GM18858 (cell line): ENCODE results near the gene LRRC8C.

ENCODE experiments used
- ATAC-seq: cut with Tn5 transposase; IDR thresholded peaks from one replicate; pipeline ENCODE4 v1.9.1; 2021; ENCODE audit not compliant: unreplicated experiment

LRRC8C gene

DNA sequence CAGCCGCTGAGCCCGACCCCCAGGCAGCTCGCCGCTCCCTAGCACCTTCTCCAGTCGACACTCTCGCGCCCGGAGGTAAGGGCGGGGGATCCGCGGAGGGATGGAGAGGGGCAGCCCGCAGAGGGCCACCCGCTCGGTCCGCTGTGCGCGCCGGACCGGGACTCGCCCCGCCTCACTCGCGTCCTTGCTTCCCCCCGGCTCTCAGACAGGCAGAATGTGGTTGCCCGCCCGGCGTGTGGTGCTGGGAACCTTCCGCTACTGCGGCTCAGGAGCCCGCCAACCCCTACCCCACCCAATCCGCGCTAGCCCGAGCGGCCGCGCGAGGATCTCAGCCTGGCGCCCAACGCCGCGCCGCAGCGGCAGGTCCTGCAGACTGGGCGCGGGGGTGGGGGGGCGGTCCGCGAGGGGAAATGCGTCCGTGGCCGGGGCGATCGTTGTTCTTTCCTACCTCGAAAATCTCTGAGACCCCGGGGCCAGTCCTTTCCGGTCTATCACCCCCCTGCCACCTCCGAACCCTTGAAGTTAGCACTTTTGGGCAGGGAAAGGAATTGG, 404 bp downstream of the LRRC8C start:
- ATAC-seq = peak; percentile 37

DNA sequence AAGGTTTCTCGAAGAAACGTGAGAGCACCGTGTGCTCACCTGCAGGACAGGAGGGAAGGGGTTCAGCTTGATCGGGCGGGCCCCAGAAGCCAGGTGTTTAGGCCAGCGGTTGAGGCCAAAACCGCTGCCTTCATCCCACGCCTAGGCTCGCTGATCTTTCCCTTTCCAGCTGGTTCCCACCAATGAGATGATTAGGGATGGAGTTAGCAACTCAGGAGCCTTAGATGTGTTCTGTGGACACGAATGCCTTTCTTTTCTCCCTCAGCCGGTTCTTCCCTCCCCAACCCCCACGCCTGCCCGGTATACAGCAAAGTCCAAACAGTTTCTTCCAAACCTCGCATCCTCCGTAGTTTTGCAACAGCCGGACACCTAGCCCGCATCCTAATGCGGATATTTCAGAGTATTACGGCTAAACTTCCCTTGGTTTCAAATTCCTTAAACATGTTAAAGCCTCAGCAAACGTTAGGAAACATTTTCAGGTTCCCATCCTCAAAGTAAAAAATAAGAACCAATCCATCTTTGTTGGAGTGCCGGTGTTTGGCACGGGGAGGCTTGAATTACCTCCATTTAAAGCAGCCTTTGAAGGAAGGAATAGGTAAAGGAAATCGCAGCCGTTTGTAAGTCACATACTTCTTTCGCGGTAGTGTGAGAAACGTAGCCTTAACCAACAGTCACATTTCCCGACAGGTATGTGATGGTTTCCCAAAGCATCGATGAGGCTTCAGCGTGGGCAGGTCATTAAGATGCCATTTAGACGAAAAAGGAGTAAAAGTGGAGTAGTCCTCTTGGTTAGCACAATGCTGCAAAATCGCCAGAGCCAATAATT, 1.1 kb downstream of the LRRC8C start:
- no peak for ATAC-seq

DNA sequence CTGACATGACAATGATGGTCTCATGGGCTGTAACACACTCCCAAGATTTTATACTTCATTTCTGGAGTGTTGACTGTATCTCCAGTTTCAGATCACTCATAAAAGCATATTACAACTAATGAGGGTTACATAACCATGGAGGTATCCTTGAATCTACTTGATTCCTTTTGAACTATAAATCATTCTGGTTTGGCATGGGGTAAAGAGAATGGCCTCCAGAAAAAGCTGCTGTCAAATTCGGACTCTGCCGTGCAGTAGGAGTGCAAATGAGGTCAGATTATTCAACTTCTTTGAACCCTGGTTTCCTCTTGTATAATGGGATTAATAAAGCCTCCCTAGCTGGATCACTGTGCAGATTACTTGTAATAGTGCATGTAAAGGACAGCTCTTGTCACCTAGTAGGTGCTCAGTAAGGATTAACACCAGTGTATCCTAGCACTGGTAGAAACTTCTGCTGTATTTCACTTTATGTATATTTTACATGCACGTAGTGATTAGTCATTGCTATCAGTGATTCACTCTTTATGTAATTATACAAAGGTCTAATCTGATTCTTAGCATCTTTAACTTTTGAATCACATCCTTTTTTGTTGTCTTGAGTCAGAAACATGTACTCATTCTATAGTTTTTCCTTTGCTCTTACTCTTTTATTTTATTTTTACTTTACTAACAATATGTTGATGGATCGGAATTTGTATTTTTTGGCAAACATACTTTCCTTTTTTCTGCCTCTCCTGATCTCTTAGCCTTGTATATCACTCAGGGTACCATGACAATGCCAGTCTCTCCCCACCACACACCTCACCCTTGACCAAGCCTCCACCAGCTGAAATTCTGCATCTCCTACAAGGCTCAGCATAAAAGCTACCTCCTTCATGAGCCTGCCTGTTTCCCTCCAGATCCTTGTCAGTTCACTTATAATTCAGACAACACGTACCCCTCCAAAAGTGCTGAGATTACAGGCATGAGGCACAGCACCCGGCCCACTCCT, 3.2 kb downstream of the LRRC8C start:
- no peak for ATAC-seq

DNA sequence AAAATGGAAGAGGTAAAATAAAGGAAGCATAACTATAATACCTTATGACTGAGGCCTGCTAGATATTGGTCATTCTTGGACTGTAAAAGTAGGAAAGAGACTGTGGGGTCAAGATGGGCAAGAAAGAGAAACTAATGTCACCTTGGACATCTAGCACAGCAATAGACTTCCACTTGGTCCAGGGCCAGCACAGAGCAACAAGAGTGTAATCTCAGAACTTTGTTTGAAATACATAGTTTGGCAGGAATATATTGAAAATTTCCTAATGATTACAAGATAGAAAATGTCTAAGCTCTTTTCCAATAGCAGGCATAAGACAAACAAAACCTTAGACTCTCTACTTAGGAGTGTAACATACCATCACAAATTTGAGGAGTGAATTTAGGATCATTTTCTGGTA, 4.6 kb downstream of the LRRC8C start:
- ATAC-seq = no peak

- ATAC-seq = no peak
These were observed 7.5 kb downstream of the LRRC8C start for GRCh38 chr1:89640440-89640839.

- no peak for ATAC-seq
These were observed 8.9 kb downstream of the LRRC8C start for GRCh38 chr1:89641781-89642180.

- no peak for ATAC-seq
These were observed 10.7 kb downstream of the LRRC8C start for GRCh38 chr1:89643577-89643976.

GRCh38 chr1:89644119-89644814, 11.3 kb downstream of the LRRC8C start:
- ATAC-seq = no peak

DNA sequence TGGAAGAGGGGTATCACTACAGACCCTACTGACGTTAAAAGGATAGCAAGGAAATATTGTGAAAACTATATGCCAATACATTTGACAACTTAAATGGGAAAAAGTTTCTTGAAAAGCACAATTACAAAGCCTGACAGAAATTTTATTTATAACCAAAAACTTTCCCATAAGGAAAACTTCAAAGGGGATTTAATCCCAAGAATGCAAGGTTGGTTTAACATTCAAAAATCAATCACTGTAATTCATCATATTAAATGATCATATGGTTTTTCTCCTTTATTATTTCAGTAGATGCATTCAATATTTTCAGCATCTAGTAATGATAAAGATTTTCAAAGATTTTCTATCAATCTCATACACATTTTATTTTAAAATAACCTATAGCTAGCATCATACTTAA, 13.3 kb downstream of the LRRC8C start:
- ATAC-seq = no peak

DNA sequence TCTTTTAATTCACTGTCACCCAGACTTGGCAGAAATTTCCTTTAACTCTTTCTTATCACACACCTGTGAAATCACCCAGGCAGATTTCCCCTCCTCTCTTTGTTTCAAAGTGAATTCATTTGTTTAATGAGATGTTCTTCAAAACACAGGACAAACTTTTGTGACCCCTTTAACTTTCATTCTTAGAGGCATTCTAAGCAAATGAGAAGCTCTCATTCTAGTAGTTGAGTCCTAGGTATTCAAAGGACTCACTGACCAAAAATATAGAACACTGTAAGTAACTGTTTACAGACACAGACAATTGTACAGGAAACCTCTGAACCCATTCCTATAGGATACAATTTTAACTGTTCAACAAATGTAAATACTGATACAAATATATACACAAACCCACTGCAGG, 16.9 kb downstream of the LRRC8C start:
- no peak for ATAC-seq

DNA sequence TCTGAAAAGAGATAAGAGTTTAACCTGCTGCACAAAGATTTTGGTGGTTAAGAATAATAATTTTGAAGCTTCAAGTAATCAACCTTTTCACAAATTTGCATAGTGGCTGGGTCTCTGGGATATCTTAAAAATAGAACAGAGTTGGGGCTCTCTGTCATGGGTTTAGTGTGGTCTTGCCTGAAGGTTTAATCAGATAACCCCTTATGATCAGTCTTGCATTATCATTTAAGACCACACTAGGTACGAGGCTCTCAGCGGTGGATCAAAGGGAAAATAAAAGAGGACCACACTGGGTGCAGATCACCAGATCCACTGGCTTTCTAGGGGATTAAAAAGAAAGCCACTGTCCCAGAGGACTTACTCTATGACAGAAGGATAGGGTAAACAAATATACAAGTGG, 19.5 kb downstream of the LRRC8C start:
- no peak for ATAC-seq

DNA sequence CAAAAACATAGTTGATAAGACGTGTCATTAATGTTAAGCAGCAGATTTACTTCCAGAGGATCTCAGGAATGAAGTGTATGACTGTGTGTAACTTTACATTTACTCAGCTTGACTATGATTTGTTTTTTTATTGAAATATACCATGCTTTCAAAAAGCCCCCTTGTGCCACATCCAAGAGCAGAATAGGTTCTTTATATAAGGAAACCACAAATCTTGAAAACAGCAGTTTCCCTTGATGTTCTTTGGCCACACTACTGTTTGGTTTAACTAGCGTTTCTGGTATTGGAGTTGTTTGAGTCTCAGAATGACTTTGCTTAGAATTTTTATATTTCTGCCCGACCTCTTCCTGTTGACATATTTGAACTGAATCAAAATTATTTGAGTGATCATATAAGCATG, 25.0 kb downstream of the LRRC8C start:
- ATAC-seq = peak; percentile 72

- no peak for ATAC-seq
These were observed 26.6 kb downstream of the LRRC8C start for GRCh38 chr1:89659322-89660081.

DNA sequence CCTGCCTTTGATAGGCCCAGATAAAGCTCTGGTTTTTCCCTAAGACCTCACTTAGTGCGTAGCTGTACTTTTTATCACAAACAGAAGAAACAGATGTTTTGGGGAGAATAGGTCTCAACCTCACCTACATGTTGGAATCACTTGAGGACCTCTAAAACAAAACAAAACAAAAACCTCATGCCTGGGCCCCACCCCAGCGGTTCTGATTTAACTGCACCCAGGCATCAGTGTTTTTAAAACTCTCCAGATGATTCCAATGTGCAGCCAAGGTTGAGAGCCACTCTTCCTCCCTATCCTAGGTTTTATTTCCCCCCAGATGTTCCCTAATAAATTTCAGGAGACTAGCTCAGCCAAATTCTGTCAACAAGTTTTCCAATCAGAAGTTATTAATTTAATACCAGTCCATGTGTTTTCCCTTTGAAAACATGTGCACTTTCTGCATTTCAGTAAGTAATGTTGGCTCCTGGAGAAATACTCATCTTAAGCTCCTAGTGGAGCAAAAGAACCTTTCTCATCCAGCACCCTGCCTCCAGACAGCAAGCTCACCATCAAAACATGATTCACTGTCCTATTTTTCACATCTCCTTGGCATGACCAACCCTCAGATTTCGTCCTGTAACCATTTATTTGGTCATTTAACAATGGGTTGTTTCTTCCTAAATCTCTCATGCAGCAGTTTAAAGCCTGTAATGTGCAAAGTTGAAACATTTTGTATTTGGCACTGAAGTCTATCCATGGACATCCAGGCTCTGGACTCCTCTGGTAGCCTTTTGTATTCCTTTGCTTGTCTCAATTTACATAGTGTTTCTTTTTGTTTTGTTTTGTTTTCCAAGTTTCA, 27.5 kb downstream of the LRRC8C start:
- ATAC-seq = no peak

DNA sequence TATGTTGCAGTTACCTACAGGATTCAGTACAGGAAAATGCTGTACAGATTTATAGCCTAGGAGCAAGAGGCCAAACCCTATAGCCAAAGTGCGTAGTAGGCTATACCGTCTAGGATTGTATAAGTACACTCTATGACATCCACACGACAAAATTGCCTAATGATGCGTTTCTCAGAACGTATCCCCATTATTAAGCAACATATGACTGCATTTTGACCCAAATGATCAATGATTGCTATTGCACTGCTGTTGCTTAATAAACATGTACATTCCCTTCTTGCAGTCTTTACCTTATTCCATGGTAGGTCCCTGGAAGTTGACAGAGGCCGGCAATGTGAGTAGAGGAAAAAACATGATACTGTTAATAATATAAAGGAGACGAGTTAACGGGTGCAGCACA, 33.0 kb downstream of the LRRC8C start:
- ATAC-seq = no peak

- no peak for ATAC-seq
These were observed 33.7 kb downstream of the LRRC8C start for GRCh38 chr1:89666640-89667039.

DNA sequence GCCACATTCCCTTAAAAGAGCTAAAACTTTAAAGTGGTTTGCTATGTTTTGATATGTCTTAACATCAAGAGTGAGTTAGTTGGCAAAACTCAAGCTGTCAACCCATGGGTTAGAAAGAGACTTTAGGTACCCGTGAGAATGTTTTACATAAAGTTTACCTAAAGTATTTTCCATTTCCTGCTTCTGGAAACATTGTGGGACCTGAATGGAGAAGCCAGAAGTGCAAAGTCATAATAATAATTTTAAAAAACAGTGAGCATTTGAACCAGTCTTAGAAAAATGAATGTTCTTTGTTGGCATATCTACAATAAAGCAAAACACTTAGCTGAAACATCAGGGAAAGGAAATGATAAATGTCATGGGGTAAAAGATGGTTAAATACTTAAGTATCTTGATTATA, 34.8 kb downstream of the LRRC8C start:
- ATAC-seq = no peak

- no peak for ATAC-seq
These were observed 36.0 kb downstream of the LRRC8C start for GRCh38 chr1:89668961-89669360.

GRCh38 chr1:89669441-89669840, 36.5 kb downstream of the LRRC8C start:
- no peak for ATAC-seq
